Trophoblast cell (in vitro differentiated cells and primary cell): ENCODE measurements around the gene TDRD3.

Experiments
- DNase-seq, 2 donors: peaks; one replicate each; pipeline ENCODE4 v3.0.0-alpha.2; 2016
- H2AFZ ChIP-seq: 2 replicates; pipeline ENCODE4 v1.6.1; 2013; ENCODE audit warnings: low read length, moderate library complexity, mild to moderate bottlenecking; ENCODE audit not compliant: insufficient read depth, poor library complexity
- H2AK5ac ChIP-seq: 2 replicates; pipeline ENCODE4 v1.6.1; 2013; ENCODE audit warnings: mild to moderate bottlenecking, low read length
- H2BK120ac ChIP-seq: 2 replicates; pipeline ENCODE4 v1.6.1; 2013; ENCODE audit warnings: low read length, mild to moderate bottlenecking, moderate library complexity; ENCODE audit not compliant: insufficient read depth, poor library complexity
- H2BK12ac ChIP-seq: 2 replicates; pipeline ENCODE4 v1.6.1; 2013; ENCODE audit warnings: mild to moderate bottlenecking, low read length, moderate library complexity
- H2BK5ac ChIP-seq: 2 replicates; pipeline ENCODE4 v1.6.1; 2013; ENCODE audit warnings: low read length, low read depth, moderate library complexity, mild to moderate bottlenecking; ENCODE audit not compliant: poor library complexity
- H3K14ac ChIP-seq: 2 replicates; pipeline ENCODE4 v1.6.1; 2013; ENCODE audit warnings: mild to moderate bottlenecking, low read length
- H3K18ac ChIP-seq: 2 replicates; pipeline ENCODE4 v1.6.1; 2013; ENCODE audit warnings: mild to moderate bottlenecking, low read length
- H3K23ac ChIP-seq: 2 replicates; pipeline ENCODE4 v1.6.1; 2013; ENCODE audit warnings: low read length
- H3K27ac ChIP-seq: 2 replicates; pipeline ENCODE4 v1.5.1; 2013; ENCODE audit warnings: low read depth, mild to moderate bottlenecking, inconsistent platforms, low read length, moderate library complexity
- H3K27me3 ChIP-seq: 2 replicates; pipeline ENCODE4 v1.6.1; 2013; ENCODE audit warnings: inconsistent platforms, mild to moderate bottlenecking, low read length, moderate library complexity; ENCODE audit not compliant: insufficient read depth
- H3K36me3 ChIP-seq, 2 experiments: 1 replicate in 1 of 2; 2 replicates in 1 of 2; pipeline ENCODE4 v1.6.1; 2013; ENCODE audit warnings: low read length in 2 of 2, mild to moderate bottlenecking in 2 of 2, moderate library complexity in 1 of 2; ENCODE audit not compliant: insufficient read depth in 2 of 2, control insufficient read depth in 1 of 2
- H3K4ac ChIP-seq: 2 replicates; pipeline ENCODE4 v1.6.1; 2013; ENCODE audit warnings: low read depth, mild to moderate bottlenecking, low read length, moderate library complexity
- H3K4me1 ChIP-seq, 2 experiments: 1 replicate in 1 of 2; 2 replicates in 1 of 2; pipeline ENCODE4 v1.6.1; 2013; ENCODE audit warnings: low read length in 2 of 2, mild to moderate bottlenecking in 2 of 2, moderate library complexity in 1 of 2; ENCODE audit not compliant: insufficient read depth in 2 of 2, control insufficient read depth in 1 of 2
- H3K4me2 ChIP-seq: 2 replicates; pipeline ENCODE4 v1.6.1; 2013; ENCODE audit warnings: inconsistent platforms, mild to moderate bottlenecking, low read length, moderate library complexity
- H3K4me3 ChIP-seq: 2 replicates; pipeline ENCODE4 v1.5.1; 2013; ENCODE audit warnings: mild to moderate bottlenecking, low read depth, low read length, inconsistent platforms
- H3K79me1 ChIP-seq: one replicate; pipeline ENCODE4 v1.6.1; 2013; ENCODE audit warnings: low read length
- H3K79me2 ChIP-seq: 2 replicates; pipeline ENCODE4 v1.6.1; 2013; ENCODE audit warnings: low read length, mild to moderate bottlenecking; ENCODE audit not compliant: control insufficient read depth, insufficient read depth, poor library complexity
- H3K9ac ChIP-seq: 2 replicates; pipeline ENCODE4 v1.6.1; 2013; ENCODE audit warnings: mild to moderate bottlenecking, low read length
- H3K9me3 ChIP-seq: 2 replicates; pipeline ENCODE4 v1.6.1; 2013; ENCODE audit warnings: low read depth, mild to moderate bottlenecking, control low read depth, inconsistent platforms, low read length; ENCODE audit not compliant: insufficient read depth
- H4K12ac ChIP-seq: 2 replicates; pipeline ENCODE4 v1.6.1; 2013; ENCODE audit warnings: low read depth, mild to moderate bottlenecking, low read length, moderate library complexity
- H4K8ac ChIP-seq: 2 replicates; pipeline ENCODE4 v1.6.1; 2013; ENCODE audit warnings: low read depth, mild to moderate bottlenecking, low read length, moderate library complexity
- H4K91ac ChIP-seq: one replicate; pipeline ENCODE4 v1.6.1; 2013; ENCODE audit warnings: low read depth, mild to moderate bottlenecking, low read length, moderate library complexity
- WGBS: extraction: QIAGEN DNeasy Blood & Tissue Kit; methylation state at CpG from one replicate; pipeline ENCODE4 v1.1.7; 2013; ENCODE audit warnings: missing lambda C conversion rate; ENCODE audit not compliant: insufficient read length, insufficient coverage; ENCODE audit errors: extremely low coverage; 5-methylcytosine and 5-hydroxymethylcytosine counted together

Gene TDRD3

DNA sequence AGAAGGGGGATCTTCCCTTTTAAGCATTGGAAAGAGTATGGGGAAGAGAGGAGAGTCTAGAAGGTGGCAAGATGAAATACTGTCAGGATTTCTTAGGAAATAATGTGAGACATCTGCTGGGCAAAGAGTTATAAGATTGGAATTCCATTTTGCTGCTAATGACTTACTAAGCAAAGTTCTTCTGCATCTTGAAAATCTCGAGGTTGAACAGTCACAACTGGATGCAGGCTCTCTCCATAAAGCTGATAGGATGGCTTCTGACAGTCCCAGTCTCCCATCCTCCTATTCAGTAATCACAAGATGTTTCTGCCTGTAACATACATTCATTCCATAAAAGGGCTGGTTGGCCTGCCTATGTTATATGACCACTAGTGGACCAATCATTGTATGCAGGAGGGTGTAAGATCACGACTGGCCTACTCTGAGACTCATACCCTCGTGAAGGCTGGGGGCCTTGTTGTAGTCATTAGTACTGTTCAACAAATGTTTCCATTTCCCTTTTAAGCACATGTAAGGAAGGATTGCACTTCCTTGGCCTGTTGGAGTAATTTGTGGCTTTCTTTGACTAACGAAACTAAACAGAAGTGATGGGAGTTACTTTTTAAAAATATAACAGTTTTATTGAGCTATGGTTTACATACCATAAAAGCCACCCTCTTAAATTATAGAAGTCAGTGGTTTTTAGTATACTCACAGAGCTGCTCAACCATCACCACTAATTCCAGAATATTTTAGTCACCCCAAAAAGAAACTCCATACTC, 45.0 kb upstream of the TDRD3 start:
- H3K23ac ChIP-seq, result no peak overlapping the region
- H2BK12ac ChIP-seq, result no peak overlapping the region
- H2AK5ac ChIP-seq, result no peak overlapping the region
- no peaks in the 10 kb centered on the region for H3K79me1 ChIP-seq
- no peaks in the 10 kb centered on the region for H3K4me1 ChIP-seq
- H3K4me3 ChIP-seq, result no peak overlapping the region
- H3K4ac ChIP-seq, result no peak overlapping the region
- no CpG with 5 or more reads among the region's 4 CpGs for WGBS
- H3K14ac ChIP-seq, result no peak overlapping the region
- H3K27me3 ChIP-seq, result no peaks in the 10 kb centered on the region
- H3K9ac ChIP-seq, result no peak overlapping the region
- no peak overlapping the region for H3K4me2 ChIP-seq
- no peak overlapping the region for H4K12ac ChIP-seq
- H3K18ac ChIP-seq, result no peak overlapping the region
- no peak overlapping the region for H3K27ac ChIP-seq
- no peak overlapping the region for H4K8ac ChIP-seq
- H3K79me2 ChIP-seq, result no peaks in the 10 kb centered on the region
- H3K9me3 ChIP-seq, result no peaks in the 10 kb centered on the region
- no peak overlapping the region for H2BK120ac ChIP-seq
- no peak overlapping the region for H2BK5ac ChIP-seq
- H3K36me3 ChIP-seq, result no peaks in the 10 kb centered on the region
- DNase-seq, result no peak
- no peak overlapping the region for H2AFZ ChIP-seq
- H4K91ac ChIP-seq, result no peak overlapping the region

DNA sequence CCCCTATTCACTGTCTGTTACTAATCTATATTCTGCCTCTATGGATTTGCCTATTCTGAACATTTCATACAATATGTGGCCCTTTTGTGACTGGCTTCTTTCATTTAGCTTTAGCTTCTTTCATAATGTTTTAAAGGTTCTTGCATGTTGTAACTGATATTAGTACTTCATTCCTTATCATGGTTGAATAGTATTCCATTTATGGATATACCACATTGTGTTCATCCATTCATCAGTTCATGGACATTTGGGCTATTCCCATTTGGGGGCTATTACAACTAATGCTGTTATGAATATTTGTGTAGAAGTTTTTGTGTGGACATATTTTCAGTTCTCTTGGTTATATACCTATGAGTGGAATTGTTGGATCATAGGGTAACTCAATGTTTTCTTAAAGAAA, 44.4 kb upstream of the TDRD3 start:
- no peak overlapping the region for H2AK5ac ChIP-seq
- no peak overlapping the region for H2BK5ac ChIP-seq
- H3K23ac ChIP-seq, result no peak overlapping the region
- no peak overlapping the region for H4K8ac ChIP-seq
- no peak for DNase-seq
- no peaks in the 10 kb centered on the region for H3K9me3 ChIP-seq
- no peaks in the 10 kb centered on the region for H3K4me1 ChIP-seq
- no peak overlapping the region for H3K4me3 ChIP-seq
- H3K4me2 ChIP-seq, result no peak overlapping the region
- H3K27me3 ChIP-seq, result no peaks in the 10 kb centered on the region
- H2BK12ac ChIP-seq, result no peak overlapping the region
- H3K27ac ChIP-seq, result no peak overlapping the region
- H3K4ac ChIP-seq, result no peak overlapping the region
- H3K9ac ChIP-seq, result no peak overlapping the region
- no peaks in the 10 kb centered on the region for H3K79me2 ChIP-seq
- H3K79me1 ChIP-seq, result no peaks in the 10 kb centered on the region
- no peaks in the 10 kb centered on the region for H3K36me3 ChIP-seq
- H3K14ac ChIP-seq, result no peak overlapping the region
- no peak overlapping the region for H2AFZ ChIP-seq
- H2BK120ac ChIP-seq, result no peak overlapping the region
- no peak overlapping the region for H3K18ac ChIP-seq
- H4K12ac ChIP-seq, result no peak overlapping the region
- H4K91ac ChIP-seq, result no peak overlapping the region

DNA sequence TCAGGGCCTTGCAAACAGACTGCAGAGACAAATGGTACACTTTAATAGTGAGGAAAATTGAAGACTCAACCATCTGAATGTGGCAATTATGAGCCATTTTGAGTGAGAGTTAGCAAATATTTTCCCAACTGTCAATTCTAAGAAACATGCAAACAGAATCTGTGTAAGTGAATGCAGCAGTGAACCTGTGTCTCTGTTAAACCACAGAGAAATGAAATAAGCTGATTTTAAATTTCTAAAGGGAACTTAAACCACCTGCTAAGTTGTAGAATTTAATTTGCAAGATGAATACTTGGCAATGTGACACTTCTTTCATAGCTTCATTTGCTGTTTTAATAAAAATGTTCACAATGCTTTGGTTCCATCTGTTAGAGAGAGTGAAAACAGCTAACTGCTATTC, 42.0 kb upstream of the TDRD3 start:
- Histone ChIP-seq H2BK120ac (no peak overlapping the region), H3K9me3 (no peaks in the 10 kb centered on the region), H3K79me1 (no peaks in the 10 kb centered on the region), H4K12ac (no peak overlapping the region), H3K23ac (no peak overlapping the region), H3K18ac (no peak overlapping the region), H4K91ac (no peak overlapping the region), H3K9ac (no peak overlapping the region), H3K36me3 (no peaks in the 10 kb centered on the region), H3K27ac (no peak overlapping the region), H3K14ac (no peak overlapping the region), H3K4me2 (no peak overlapping the region), H3K4me3 (no peak overlapping the region), H3K79me2 (no peaks in the 10 kb centered on the region), H3K27me3 (no peaks in the 10 kb centered on the region), H2BK12ac (no peak overlapping the region), H3K4ac (no peak overlapping the region), H2BK5ac (no peak overlapping the region), H2AFZ (no peak overlapping the region), H2AK5ac (no peak overlapping the region), H3K4me1 (no peaks in the 10 kb centered on the region), H4K8ac (no peak overlapping the region)
- DNase-seq, result no peak

DNA sequence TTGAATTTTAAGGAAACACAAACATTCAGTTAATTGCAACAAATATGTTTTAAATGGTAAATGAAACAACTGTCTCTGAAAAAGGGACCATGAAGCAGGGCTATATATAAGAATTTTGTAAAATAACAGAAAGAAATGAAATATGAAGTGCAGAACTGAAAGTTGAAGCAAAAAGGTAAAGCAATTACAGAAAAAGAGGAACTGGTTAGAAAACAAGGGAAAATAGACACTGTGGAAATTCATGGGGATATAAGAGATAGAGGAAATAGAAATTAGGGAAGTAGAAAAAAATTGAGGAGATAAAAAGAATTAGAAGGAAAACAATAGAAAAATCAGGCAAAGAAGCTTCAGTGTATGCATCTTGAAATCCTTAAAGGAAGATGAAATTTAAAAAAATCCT, 40.0 kb upstream of the TDRD3 start:
- H3K9ac ChIP-seq, result no peak overlapping the region
- H3K79me1 ChIP-seq, result no peaks in the 10 kb centered on the region
- no peak overlapping the region for H3K18ac ChIP-seq
- no peaks in the 10 kb centered on the region for H3K27me3 ChIP-seq
- H4K12ac ChIP-seq, result no peak overlapping the region
- no peak overlapping the region for H2AFZ ChIP-seq
- no peaks in the 10 kb centered on the region for H3K79me2 ChIP-seq
- H3K4ac ChIP-seq, result no peak overlapping the region
- H3K9me3 ChIP-seq, result no peaks in the 10 kb centered on the region
- H4K91ac ChIP-seq, result no peak overlapping the region
- no peak overlapping the region for H3K23ac ChIP-seq
- no peak overlapping the region for H3K4me3 ChIP-seq
- no peak overlapping the region for H3K14ac ChIP-seq
- H2AK5ac ChIP-seq, result no peak overlapping the region
- no peak for DNase-seq
- H3K4me2 ChIP-seq, result no peak overlapping the region
- no peak overlapping the region for H4K8ac ChIP-seq
- no peak overlapping the region for H2BK5ac ChIP-seq
- H2BK12ac ChIP-seq, result no peak overlapping the region
- H3K4me1 ChIP-seq, result no peaks in the 10 kb centered on the region
- H3K36me3 ChIP-seq, result no peaks in the 10 kb centered on the region
- no peak overlapping the region for H3K27ac ChIP-seq
- H2BK120ac ChIP-seq, result no peak overlapping the region
